ENCODE results near the gene ATP2B1.

ATP2B1 gene

GRCh38 chr12:89690925-89691324, 17.7 kb downstream of the ATP2B1 start:
- no peak for TF ChIP-seq CTCF (IDR thresholded peaks at IDR 0.05; ENCODE audit: extremely low read depth, missing control alignments)
- DNase-seq (ENCODE audit: low spot score), result no peak

GRCh38 chr12:89689306-89689705, 19.3 kb downstream of the ATP2B1 start:
- no peak for DNase-seq (ENCODE audit: low spot score)
- no peak for TF ChIP-seq CTCF (IDR thresholded peaks at IDR 0.05; ENCODE audit: extremely low read depth, missing control alignments)

GRCh38 chr12:89686311-89686710, 22.3 kb downstream of the ATP2B1 start:
- no peak for TF ChIP-seq CTCF (IDR thresholded peaks at IDR 0.05; ENCODE audit: extremely low read depth, missing control alignments)

GRCh38 chr12:89685363-89685972, 23.2 kb downstream of the ATP2B1 start:
- no peak for TF ChIP-seq CTCF (IDR thresholded peaks at IDR 0.05; ENCODE audit: extremely low read depth, missing control alignments)

More at GRCh38 chr12:89686311-89686710, 22.3 kb downstream of the ATP2B1 start:
- no peak for DNase-seq (ENCODE audit: low spot score)

GRCh38 chr12:89684136-89684535, 24.5 kb downstream of the ATP2B1 start:
- no peak for TF ChIP-seq CTCF (IDR thresholded peaks at IDR 0.05; ENCODE audit: extremely low read depth, missing control alignments)
- no peak for DNase-seq (ENCODE audit: low spot score)

More at GRCh38 chr12:89685363-89685972, 23.2 kb downstream of the ATP2B1 start:
- DNase-seq (ENCODE audit: low spot score), result no peak

GRCh38 chr12:89682284-89682683, 26.4 kb downstream of the ATP2B1 start:
- no peak for TF ChIP-seq CTCF (IDR thresholded peaks at IDR 0.05; ENCODE audit: extremely low read depth, missing control alignments)
- no peak for DNase-seq (ENCODE audit: low spot score)

GRCh38 chr12:89680409-89680808, 28.2 kb downstream of the ATP2B1 start:
- DNase-seq (ENCODE audit: low spot score), result no peak
- TF ChIP-seq CTCF (IDR thresholded peaks at IDR 0.05; ENCODE audit: extremely low read depth, missing control alignments), result no peak
